CD4-positive, alpha-beta T cell treated with Interleukin-6 for 4 hours (primary cell): ENCODE measurements around the gene BAIAP2.
"Not testable (repeated sequence)": the region's sequence is repeated elsewhere in the genome, so short reads cannot be mapped to it uniquely, and the experiment has no call there.

ENCODE experiments used
- DNase-seq: peaks from one replicate; pipeline ENCODE4 v3.0.0-alpha.2; 2020; ENCODE audit warnings: mixed read lengths

The BAIAP2 gene

DNA sequence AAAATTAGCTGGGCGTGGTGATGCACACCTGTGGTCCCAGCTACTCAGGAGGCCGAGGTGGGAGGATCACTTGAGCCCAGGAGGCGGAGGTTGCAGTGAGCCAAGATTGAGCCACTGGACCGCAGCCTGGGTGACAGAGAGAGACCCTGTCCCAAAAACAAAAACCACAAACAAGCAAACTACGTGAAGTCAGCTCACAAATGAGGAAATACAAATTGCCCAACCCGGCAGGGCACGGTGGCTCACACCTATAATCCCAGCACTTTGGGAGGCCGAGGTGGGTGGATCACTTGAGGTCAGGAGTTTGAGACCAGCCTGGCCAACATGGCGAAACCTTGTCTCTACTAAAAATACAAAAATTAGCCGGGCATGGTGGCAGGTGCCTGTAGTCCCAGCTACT, 111.3 kb downstream of the BAIAP2 start:
- not testable (repeated sequence) for DNase-seq

DNA sequence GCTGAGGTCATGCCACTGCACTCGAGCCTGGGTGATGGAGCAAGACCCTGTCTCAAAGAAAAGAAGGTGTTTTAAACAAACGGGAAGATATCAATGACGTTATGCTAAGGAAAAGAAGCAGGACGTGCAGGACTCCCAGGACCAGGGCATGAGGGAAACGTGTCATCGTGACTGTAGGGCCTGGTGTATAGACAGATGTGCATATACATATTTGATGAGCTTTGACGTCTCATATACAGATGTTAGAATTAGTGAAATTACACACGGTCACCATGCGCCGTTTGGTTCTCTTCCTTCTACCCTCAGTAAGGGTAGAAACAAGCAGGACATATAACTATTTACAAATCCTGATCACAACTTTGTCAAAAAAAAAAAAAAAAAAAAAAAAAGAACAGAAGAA, 112.8 kb downstream of the BAIAP2 start:
- no peak for DNase-seq

GRCh38 chr17:81148571-81148970, 113.6 kb downstream of the BAIAP2 start:
- no peak for DNase-seq

DNA sequence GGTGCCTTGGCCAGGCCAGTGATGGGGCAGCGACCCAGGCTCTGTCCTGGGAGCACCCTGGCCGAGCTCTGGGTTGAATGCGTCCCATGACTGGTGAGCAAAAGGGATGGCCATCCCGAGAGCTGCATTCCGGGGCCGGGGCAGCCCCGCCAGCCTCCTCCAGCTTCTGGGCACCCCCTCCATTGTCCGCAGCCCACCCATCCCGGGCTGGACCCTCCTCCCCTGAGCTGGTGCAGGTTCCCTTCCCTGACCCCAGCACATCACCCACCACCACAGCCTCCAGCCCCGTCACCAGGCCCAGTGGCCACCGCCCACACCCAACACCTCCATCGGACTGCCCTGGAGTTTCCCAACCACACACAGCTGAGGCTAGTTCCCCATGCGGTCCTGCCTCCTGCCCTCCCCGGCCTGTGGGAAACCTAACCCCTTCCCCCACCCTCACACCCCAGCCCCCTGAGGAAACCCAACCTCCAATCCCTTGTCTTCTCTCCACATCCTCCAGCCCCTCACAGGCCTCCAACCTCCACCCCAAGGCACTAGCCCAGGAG, 114.1 kb downstream of the BAIAP2 start:
- DNase-seq: no peak

GRCh38 chr17:81150377-81151077, 115.6 kb downstream of the BAIAP2 start:
- DNase-seq: no peak

DNA sequence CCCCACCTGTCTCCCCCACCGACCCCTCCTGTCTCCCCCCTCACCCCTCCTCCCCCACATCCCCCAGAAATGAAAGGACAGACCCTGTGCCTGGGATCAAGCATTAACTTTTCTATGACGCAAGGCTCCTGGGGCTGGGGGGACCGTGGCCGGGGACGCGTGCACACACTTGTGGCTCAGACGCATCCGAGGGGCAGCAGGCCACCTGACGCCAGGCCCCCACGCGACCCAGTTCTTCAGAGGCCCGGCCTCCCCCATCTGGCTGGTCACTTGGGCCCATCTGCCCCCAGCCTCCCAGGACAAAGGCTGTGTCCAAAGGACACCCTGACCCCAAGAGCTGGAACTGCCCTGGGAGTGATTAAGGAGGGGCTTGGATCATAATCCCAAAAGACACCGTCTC, 116.3 kb downstream of the BAIAP2 start:
- DNase-seq: no peak

DNA sequence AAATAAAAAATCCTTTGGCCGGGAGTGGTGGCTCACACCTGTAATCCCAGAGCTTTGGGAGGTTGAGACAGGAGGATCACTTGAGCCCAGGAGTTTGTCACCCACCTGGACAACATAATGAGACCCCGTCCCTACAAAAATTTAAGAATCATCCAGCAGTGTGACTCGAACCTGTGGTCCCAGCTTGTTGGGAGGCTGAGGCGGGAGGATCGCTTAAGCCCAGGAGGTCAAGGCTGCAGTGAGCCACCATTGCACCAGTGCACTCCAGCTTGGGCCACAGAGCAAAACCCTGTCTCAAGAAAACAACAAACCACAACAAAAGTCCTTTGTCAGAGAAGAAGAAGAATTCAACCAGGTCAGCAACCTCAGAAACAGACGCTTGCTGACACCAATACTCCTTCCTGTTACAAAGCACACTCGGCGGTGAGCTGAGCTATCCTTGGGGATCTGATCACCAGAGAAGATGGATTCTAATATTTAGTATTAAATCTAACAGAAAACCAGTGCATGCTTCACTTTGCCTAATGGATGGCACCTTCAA, 117.4 kb downstream of the BAIAP2 start:
- DNase-seq: no peak

GRCh38 chr17:81153340-81153803, 118.4 kb downstream of the BAIAP2 start:
- peak; percentile 6 for DNase-seq

DNA sequence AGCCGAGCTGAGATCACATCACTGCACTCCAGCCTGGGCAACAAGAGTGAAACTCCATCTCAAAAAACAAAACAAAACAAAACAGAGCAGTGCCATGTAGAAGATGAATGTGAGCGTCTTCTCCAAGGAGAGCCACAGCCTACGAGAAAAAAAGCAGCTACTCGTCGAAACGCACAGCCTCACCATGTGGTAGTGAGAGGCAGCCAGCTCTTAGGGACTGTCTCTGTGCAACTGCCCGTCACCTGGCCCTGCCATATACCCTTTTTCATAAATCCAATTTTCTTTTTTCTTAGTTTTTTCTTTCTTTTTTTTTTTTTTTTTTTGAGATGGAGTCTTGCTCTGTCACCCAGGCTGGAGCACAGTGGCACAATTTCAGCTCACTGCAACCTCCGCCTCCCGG, 119.1 kb downstream of the BAIAP2 start:
- not testable (repeated sequence) for DNase-seq

- no peak for DNase-seq
Observed at GRCh38 chr17:81154961-81155360, 120.0 kb downstream of the BAIAP2 start.

GRCh38 chr17:81156866-81157805, 122.2 kb downstream of the BAIAP2 start:
- no peak for DNase-seq

GRCh38 chr17:81157848-81158687, 123.1 kb downstream of the BAIAP2 start:
- no peak for DNase-seq

DNA sequence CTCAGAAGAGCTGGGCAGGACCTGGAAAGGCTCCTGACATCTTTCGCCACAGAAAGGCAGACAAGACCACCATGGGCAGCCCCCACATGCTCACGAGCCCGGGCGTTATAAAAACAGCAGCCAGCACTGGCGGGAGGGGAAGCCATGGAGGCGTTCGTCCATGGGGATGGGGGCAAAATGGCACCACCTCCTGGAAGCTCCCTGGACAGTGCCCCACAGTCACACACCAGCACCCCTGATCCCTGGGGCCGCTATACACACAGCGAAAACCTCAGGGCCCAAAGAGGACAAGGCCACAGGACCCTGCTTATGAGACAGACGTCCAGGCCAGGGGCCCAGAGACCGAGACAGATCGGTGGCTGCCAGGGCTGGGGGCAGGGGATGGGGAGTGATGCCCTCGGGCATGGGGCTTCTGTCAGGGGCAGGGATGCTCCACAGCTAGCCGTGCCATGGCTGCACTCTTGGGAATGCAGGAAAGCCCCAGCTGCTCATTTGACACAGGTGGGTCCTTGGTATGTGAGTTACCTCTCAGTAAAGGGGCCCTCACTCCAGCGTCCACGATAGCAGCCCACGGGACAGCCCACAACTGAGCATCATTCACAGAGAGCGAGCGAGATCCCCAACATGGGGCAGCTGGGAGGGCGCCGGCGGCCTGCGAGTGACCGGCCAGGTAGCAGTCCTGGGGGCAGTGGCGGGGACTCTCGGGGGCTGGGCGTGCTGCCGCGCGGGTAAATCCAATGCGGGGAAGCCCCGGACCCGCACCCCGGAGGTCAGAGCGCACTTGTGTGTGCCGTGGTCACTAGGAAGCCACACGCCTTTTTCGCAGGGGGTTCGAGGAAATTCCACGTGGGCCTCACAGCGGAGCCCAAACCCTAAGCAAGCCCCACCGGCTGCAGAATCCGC, 124.0 kb downstream of the BAIAP2 start:
- no peak for DNase-seq

DNA sequence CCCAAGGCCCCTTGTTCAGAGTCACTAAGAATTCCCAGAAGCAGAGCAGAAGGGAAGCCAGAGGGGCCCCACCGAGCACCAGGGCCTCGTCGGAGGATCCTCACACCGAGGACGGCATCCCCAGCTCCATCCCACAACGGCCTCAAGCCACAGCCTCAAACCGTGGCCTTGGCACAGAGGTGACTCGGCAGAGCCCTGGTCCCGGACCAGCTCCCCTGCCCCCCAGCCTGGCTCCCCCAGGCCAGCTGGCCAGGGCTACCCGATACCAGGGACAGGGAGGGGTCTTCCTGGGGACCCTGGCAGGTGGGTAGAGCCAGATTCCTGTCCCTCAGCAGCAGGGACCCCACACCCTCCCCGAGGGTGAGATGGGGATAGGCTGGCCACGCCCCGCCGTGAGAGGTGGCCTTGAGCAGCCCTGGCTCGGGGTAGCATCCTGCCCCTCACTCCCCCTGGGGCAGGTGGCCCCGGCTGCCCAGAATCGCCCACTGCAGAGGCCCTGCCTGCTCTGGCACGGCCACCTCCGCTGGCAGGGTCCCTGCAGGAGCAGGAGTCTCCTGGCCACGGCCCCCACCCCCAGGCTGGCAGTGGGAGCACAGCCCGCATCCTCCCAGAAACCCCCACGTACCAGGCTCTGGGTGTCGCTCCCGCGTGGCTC, 124.8 kb downstream of the BAIAP2 start:
- no peak for DNase-seq

GRCh38 chr17:81160306-81160705, 125.4 kb downstream of the BAIAP2 start:
- DNase-seq: no peak

DNA sequence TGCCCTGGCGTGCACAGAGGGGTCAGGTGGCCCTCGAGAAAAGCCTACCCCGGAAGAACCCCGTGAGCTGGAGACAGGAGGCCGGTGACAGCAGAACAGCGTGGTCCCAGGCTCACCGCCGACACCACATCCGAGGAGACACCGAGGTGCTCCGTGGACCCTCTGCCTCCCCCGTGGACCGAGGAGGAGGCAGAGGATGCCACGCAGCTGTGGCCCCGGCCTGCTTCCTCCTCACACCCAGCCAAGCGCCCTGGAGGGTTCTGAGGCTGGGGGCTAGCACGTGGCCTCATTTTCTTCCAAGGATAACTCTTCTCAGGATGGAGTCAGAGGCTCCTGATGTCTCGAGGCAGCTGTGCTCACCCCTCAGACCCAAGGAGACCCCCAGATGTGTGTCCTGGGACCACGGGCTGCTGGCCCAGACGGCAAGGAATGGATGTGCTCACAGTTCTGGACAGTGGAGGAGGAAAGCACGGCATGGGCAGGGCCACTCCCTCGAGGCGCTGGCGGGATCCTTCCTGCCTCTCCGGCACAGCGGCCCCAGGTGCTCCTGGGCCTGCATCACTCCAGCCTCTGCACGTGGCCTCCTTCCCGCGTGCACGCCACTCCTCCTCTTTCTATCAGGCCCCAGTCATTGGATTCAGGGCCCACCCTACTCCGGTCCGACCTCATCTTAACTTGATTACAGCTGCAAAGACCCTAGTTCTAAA, 125.9 kb downstream of the BAIAP2 start:
- no peak for DNase-seq

GRCh38 chr17:81161536-81161935, 126.6 kb downstream of the BAIAP2 start:
- DNase-seq: no peak

GRCh38 chr17:81161972-81162371, 127.0 kb downstream of the BAIAP2 start:
- DNase-seq: no peak

DNA sequence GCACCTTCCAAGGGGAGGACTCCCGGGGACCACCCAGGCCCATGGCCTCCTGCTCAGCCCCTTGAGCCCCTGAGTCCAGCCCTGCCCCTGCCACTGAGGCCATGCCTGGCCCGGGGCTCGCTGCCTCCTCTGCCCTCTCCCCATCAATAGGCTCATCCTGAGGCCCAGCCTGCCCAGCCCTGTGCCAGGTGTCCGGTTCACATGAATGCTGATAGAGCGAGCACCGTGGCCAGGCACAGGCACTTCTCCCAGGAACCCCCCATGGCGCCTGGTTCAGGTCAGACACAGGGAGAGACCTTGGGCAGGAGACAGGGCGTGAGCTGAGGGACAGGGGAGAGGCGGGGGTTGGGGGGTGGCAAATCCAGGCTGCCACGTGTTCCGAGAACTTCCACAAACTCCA, 127.5 kb downstream of the BAIAP2 start:
- DNase-seq: no peak

GRCh38 chr17:81163051-81163695, 128.2 kb downstream of the BAIAP2 start:
- no peak for DNase-seq
